HG03354 (cell line): ENCODE results near the gene ZBED1.
"Not testable (repeated sequence)": the region's sequence is repeated elsewhere in the genome, so short reads cannot be mapped to it uniquely, and the experiment has no call there.

Source experiments
- ATAC-seq: cut with Tn5 transposase; IDR thresholded peaks from one replicate; pipeline ENCODE4 v1.9.1; 2021; ENCODE audit warnings: mild to moderate bottlenecking; ENCODE audit not compliant: unreplicated experiment, poor library complexity, severe bottlenecking

ZBED1 gene

DNA sequence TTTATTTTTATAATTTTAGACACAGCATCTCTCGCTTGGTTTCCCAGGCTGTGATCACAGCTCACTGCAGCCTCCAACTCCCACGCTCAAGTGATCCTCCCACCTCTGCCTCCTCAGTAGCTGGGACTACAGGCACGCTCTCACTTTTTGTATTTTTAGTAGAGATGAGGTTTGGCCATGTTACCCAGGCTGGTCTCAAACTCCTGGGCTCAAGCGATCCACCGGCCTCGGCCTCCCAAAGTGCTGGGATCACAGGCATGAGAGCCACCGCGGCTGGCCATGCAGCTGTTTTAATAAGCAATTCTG, 39.1 kb downstream of the ZBED1 start:
- ATAC-seq = no peak

DNA sequence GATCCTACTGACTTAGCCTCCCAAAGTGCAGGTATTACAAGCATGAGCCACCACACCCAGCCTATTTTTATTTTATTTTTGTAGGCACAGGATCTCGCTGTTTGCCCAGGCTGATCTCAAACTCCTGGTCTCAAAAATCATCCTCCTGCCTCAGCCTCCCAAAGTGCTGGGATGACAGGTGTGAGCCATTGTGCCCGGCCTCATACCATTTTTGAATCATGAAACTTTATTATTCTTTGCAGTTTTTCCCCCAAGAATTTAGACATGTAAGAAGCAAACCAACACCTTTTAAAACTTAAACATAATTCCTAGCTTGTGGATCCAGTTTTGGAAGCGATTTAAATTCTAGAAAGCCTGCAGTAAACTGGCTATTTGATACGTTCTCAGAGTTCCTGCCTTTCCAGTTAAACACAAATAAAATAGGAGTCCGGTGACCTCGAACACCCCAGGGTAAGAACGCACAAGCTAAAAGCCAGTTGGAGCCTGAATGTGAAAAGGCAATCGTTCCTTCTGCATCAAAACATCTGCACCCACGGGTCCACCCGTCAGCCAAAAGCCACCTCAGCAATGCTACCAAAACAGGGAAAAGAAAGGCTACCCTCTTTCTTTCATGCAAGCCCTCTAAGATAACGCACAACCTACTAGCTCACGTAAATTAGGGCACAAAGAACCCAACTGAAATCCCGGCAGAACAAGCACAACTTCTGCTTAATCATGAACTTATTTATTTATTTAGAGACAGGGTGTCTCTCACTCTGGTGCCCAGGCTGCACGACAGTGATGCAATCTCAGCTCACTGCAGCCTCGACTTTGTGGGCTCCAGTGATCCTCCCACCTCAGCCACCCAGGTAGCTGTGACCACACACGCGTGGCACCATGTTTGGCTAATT, 39.7 kb downstream of the ZBED1 start:
- not testable (repeated sequence) for ATAC-seq

DNA sequence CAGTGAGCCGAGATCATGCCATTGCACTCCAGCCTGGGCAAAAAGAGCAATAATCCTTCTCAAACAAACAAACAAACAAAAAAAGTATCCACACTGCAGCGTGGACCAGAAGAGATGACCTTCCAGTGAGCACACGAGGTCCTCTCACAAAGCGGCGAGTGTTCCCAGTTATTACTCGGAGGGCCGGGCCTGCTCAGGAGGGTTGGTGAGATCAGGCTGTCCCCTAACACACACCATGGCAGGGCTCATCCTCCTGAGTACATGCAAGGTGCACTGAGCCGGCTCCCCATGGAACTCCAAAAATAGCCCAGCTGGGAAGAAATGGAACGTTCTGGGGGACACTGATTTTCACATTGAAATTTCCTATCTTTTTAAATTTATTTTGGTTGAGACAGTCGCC, 40.7 kb downstream of the ZBED1 start:
- not testable (repeated sequence) for ATAC-seq

DNA sequence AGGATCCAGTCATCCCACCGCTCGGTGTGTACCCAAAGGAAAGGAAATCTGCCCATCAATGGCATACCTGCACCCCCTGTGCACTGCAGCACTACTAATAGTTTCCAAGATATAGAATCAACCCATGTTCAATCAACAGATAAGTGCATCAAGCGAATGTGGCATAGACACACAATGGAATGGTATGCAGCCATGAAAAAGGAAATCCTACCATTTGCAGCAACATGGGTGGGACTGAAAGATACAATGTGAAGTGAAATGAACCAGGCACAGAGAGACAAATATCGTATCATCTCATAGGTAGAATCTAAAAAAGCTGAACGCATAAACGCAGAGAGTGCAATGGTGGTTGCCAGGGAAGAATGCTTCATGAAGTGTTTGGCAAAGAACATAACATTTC, 42.5 kb downstream of the ZBED1 start:
- ATAC-seq = no peak

DNA sequence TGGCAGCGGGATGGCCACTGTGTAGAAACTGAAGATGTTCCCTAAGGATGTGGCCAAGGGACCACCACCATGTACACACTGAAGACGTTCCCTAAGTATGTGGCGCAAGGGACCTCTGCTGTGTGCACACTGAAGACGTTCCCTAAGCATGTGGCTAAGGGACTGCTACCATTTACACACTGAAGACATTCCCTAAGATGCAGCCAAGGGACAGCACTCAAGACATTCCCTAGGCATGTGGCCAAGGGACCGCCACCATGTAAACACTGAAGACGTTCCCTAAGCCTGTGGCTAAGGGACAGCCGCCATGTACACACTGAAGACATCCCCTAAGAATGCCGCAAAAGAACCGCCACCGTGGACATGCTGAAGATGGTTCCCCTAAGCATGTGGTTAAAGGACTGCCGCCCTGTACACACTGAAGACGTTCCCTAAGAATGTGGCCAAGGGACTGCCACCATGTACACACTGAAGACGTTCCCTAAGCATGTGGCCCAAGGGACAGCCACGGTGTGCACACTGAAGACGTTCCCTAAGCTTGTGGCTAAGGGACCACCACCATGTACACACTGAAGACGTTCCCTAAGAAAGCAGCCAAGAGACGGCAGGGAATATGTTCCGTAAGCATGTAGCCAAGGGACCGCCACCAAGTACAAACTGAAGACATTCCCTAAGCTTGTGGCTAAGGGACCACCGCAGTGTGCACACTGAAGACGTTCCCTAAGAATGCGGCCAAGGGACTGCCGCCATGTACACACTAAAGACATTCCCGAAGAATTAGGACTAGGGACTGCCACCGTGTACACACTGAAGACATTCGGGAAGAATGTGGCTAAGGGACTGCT, 43.3 kb downstream of the ZBED1 start:
- ATAC-seq = no peak

DNA sequence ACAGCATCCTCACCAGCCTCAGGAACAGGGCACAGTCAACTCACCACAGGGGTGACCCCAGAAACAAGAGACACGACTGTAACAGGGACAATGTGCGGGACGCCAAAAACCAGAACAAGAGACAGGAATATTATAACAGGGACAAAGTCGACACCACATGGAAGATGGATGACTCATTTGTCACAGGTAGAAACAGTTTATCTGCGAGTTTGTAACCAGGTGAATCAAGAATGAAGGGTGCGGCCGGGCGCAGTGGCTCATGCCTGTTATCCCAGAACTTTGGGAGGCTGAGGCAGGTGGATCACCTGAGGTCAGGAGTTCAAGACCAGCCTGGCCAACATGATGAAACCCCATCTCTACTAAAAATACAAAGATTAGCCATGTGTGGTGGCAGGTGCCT, 44.7 kb downstream of the ZBED1 start:
- ATAC-seq = not testable (repeated sequence)

DNA sequence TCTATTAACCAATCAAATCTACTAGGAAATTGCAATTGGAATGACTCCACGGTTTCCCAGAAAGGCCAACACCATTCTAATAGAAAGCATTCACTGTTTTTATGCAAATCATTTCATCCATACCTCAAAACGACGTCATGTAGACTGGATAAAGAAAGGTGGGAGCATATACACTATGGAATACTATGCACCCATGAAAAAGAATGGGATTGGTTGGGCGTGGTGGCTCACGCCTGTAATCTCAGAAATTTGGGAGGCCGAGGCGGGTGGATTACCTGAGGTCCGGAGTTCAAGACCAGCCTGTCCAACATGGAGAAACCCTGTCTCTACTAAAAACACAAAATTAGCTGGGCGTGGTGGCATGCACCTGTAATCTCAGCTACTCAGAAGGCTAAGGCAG, 46.2 kb downstream of the ZBED1 start:
- ATAC-seq = not testable (repeated sequence)

DNA sequence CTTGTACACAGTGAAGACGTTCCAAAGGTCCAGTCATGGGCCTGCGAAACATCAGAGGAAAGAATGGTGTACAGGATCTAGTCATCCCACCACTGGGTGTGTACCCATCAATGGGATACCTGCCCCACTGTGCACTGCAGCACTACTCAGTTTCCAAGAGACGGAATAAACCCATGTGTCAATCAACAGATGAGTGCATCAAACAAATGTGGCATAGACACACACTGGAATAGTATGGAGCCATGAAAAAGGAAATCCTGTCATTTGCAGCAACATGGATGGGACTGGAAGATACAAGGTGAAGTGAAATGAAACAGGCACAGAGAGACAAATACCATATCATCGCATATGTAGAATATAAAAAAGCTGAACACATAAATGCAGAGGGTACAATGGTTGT, 48.0 kb downstream of the ZBED1 start:
- ATAC-seq = no peak

DNA sequence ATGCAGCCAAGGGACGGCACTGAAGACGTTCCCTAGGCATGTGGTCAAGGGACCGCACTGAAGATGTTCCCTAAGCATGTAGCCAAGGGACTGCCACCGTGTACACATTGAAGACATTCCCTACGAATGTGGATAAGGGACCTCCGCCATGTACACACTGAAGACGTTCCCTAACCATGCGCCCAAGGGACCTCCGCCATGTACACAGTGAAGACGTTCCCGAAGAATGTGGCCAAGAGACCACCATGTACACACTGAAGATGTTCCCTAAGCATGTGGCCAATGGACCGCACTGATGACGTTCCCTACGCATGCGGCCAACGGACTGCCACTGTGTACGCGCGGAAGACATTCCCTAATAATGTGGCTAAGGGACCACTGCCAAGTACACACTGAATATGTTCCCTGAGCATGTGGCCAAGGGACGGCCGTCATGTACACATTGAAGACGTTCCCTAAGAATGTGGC, 48.4 kb downstream of the ZBED1 start:
- no peak for ATAC-seq

DNA sequence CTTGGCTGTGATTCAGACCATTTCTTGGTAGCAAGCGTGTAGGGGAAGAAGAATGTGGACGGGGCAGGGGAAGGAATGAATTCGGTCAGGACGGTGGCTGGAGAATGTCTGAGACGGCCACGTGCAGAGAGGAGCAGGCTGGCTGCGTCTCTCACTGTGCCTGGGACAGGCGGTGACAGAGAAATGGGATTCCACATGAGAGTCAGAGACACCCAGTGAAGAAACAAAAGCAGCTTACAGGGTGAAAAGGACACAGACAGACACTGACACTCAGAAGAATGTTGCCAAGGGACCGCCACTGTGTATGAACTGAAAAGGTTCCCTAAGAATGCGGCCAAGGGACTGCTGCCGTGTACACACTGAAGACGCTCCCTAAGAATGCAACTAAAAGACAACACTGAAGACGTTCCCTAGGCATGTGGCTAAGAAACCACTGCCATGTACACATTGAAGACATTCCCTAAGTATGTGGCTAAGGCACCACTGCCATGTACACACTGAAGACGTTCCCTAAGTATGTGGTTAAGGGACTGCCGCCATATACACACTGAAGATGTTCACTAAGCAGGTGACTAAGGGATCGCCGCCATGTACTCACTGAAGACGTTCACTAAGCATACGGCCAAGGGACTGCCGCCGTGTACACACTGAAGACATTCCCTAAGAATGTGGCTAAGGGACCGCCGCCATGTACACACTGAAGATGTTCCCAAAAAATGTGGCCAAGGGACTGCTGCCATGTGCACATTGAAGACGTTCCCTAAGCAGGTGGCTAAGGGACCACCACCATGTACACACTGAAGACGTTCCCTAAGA, 49.1 kb downstream of the ZBED1 start:
- ATAC-seq = no peak

DNA sequence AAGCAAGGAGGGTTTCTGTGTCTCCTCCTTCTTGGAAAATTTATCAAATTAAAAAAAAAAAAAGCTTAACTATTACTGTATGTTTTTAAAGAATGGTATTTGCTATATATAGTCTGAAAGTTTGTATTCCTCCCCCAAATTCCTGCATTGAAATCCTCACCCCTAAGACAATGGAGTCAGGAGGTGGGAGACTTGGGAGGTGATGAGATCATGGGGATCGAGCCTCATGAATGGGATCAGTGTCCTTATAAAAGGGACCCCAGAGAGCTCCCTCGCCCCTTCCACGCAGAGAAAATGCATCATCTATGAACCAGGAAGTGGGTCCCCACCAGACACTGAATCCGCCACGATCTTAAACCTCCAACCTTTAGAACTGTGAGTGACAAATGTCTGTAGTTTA, 50.1 kb downstream of the ZBED1 start:
- ATAC-seq = no peak

DNA sequence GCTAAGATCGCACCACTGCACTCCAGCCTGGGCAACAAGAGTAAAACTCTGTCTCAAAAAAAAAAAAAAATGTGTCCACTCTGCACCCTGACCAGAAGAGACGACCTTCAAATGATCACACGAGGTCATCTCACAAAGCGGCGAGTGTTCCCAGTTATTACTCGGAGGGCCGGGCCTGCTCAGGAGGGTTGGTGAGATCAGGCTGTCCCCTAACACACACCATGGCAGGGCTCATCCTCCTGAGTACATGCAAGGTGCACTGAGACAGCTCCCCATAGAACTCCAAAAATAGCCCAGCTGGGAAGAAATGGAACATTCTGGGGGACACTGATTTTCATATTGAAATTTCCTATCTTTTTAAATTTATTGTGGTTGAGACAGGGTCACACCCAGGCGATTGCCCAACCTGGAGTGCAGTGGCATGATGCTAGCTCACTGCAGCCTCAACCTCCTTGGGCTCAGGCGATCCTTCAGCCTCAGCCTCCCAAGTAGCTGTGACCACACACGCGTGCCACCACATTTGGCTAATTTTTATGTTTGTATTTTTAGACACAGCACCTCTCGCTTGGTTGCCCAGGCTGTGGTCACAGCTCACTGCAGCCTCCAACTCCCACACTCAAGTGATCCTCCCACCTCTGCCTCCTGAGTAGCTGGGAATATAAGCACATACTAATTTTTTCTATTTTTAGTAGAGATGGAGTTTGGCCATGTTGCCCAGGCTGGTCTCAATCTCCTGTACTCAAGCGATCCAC, 51.5 kb downstream of the ZBED1 start:
- ATAC-seq = no peak

DNA sequence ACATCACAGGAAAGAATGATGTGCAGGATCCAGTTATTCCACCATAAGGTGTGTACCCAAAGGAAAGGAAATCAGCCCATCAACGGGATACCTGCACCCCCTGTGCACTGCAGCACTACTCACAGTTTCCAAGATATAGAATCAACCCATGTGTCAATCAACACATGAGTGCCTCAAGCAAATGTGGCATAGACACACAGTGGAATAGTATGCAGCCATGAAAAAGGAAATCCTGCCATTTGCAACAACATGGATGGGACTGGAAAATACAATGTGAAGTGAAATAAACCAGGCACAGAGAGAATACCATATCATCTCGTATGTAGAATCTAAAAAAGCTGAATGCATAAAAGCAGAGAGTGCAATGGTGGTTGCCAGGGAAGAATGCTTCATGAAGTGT, 53.3 kb downstream of the ZBED1 start:
- no peak for ATAC-seq

DNA sequence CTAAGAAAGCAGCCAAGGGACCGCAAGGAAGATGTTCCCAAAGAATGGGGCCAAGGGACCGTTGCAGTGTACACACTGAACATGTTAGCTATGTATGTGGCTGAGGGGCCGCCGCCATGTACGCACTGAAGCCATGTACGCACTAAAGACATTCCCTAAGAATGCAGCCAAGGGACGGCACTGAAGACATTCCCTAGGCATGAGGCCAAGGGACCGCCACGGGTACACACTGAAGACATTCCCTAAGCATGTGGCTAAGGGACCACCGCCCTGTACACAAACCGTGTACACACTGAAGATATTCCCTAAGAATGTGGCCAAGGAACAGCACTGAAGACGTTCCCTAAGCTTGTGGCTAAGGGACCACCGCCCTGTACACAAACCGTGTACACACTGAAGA, 54.0 kb downstream of the ZBED1 start:
- no peak for ATAC-seq

DNA sequence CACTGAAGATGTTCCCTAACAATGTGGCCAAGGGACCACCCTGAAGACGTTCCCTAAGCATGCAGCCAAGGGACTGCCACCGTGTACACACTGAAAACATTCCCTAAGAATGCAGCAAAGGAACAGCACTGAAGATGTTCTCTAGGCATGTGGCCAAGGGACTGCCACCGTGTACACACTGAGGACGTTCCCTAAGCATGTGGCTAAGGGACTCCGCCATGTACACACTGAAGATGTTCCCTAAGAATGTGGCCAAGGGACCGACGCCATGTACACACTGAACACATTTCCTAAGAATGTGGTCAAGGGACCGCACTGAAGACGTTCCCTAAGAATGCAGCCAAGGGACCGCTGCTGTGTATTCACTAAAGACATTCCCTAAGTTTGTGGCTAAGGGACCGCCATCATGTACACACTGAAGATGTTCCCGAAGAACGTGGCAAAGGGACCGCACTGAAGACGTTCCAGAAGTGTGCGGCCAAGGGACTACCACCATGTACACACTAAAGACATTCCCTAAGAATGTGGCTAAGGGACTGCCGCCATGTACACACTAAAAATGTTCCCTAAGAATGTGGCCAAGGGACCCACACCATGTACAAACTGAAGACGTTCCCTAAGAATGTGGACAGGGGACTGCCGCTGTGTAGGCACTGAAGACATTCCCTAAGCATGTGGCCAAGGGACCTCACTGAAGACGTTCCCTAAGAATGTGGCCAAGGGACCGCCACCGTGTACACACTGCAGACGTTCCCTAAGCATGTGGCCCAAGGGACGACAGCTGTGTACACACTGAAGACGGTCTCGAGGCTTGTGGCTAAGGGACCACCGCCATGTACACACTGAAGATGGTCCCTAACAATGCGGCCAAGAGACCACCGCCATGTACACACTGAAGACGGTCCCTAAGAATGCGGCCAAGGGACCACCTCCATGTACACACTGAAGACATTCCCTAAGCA, 54.8 kb downstream of the ZBED1 start:
- no peak for ATAC-seq

DNA sequence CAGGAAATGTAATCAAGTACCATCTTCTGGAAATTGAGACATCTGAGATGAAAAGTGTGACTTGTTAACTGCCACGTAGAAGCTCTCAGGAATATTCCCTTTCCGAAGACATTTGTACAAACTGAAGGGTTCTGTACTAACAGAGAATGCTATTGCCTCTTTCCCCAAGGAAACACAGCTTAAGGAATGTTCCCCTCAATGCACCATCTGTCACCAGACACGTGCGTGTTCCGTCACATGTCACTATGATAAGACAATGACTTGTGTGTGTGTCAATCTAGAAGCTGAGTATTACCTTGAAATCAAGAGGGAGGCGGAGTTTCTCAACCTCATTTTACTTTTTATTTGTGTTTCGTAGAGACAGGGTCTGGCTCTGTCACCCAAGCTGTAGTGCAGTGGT, 58.1 kb downstream of the ZBED1 start:
- no peak for ATAC-seq

DNA sequence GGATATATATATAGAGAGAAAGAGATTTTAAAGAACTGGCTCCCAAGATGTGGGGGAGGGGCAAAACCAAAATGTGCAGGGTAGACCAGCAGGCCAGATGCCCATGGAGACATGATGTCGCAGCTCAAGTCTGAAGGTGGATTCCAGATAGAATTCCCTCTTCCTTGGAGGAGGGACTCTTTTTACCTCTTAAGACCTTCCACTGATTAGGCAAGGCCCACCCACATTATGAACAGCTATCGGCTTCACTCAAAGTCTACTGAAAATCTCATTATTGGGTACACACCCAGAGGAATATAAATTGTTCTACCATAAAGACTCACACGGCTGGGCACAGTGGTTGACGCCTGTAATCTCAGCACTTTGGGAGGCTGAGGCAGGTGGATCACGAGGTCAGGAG, 59.3 kb downstream of the ZBED1 start:
- no peak for ATAC-seq

DNA sequence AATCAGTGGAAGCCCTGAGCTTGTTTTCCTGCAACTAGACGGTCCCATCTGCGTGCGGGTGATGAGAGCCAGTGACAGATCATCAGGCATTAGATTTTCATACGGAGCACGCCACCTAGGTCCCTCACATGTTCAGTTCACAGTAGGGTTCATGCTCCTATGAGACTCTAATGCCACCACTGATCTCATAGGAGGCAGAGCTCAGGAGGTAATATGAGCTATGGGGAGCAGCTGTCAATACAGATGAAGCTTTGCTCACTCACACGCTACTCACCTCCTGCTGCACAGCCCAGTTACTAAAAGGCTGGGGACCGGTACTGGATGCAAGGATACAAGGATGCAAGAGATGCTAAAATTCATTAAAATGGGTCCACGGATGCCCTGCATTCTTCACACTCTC, 61.2 kb downstream of the ZBED1 start:
- ATAC-seq = no peak
